Skeletal muscle satellite cell (primary cell): ENCODE data around the gene TFAP2A.

Experiments
- H3K27me3 ChIP-seq: 2 replicates; pipeline ENCODE4 v1.7.0; 2013; ENCODE audit warnings: low read length; ENCODE audit not compliant: control insufficient read depth, insufficient read depth
- H3K36me3 ChIP-seq: 2 replicates; pipeline ENCODE4 v1.7.0; 2013; ENCODE audit warnings: mild to moderate bottlenecking, control low read depth, low read length; ENCODE audit not compliant: insufficient read depth
- H3K4me1 ChIP-seq: 2 replicates; pipeline ENCODE4 v1.7.0; 2013; ENCODE audit warnings: low read length; ENCODE audit not compliant: control insufficient read depth, insufficient read depth
- H3K4me2 ChIP-seq: 2 replicates; pipeline ENCODE4 v1.7.0; 2013; ENCODE audit warnings: mild to moderate bottlenecking, low read length
- H3K4me3 ChIP-seq: 2 replicates; pipeline ENCODE4 v1.7.0; 2013; ENCODE audit warnings: low read length
- H3K9ac ChIP-seq: 2 replicates; pipeline ENCODE4 v1.7.0; 2013; ENCODE audit warnings: mild to moderate bottlenecking, low read depth, low read length, moderate library complexity
- H3K9me3 ChIP-seq: replicated peaks from 2 replicates; pipeline ENCODE4 v1.7.0; 2013; ENCODE audit warnings: mild to moderate bottlenecking, control low read depth, low read length

TFAP2A gene

GRCh38 chr6:10383331-10384090 is 31.4 kb downstream of the TFAP2A start:
- H3K4me2 ChIP-seq = peak overlapping the region; percentile 44
- H3K9ac ChIP-seq = no peak overlapping the region
- peaks cover 81% of the 10 kb centered on the region for H3K27me3 ChIP-seq
- H3K9me3 ChIP-seq = no peaks in the 10 kb centered on the region
- H3K4me1 ChIP-seq = no peaks in the 10 kb centered on the region
- no peaks in the 10 kb centered on the region for H3K36me3 ChIP-seq
- no peak overlapping the region for H3K4me3 ChIP-seq

- Histone ChIP-seq H3K36me3 (no peaks in the 10 kb centered on the region), H3K4me1 (no peaks in the 10 kb centered on the region), H3K9me3 (no peaks in the 10 kb centered on the region), H3K4me2 (no peak overlapping the region), H3K27me3 (peaks cover 74% of the 10 kb centered on the region), H3K9ac (no peak overlapping the region), H3K4me3 (no peak overlapping the region)
These were observed 32.0 kb downstream of the TFAP2A start for GRCh38 chr6:10382728-10383330.

- no peak overlapping the region for H3K9ac ChIP-seq
- H3K9me3 ChIP-seq = no peaks in the 10 kb centered on the region
- H3K4me3 ChIP-seq = no peak overlapping the region
- no peaks in the 10 kb centered on the region for H3K4me1 ChIP-seq
- peaks cover 69% of the 10 kb centered on the region for H3K27me3 ChIP-seq
- H3K4me2 ChIP-seq = no peak overlapping the region
- H3K36me3 ChIP-seq = no peaks in the 10 kb centered on the region
These were observed 32.6 kb downstream of the TFAP2A start for GRCh38 chr6:10382322-10382721.

GRCh38 chr6:10381830-10382208 is 33.1 kb downstream of the TFAP2A start:
- peaks cover 64% of the 10 kb centered on the region for H3K27me3 ChIP-seq
- no peak overlapping the region for H3K4me2 ChIP-seq
- no peaks in the 10 kb centered on the region for H3K9me3 ChIP-seq
- H3K4me3 ChIP-seq = no peak overlapping the region
- no peak overlapping the region for H3K9ac ChIP-seq
- H3K4me1 ChIP-seq = no peaks in the 10 kb centered on the region
- no peaks in the 10 kb centered on the region for H3K36me3 ChIP-seq

- Histone ChIP-seq H3K9ac (no peak overlapping the region), H3K27me3 (peaks cover 59% of the 10 kb centered on the region), H3K4me3 (no peak overlapping the region), H3K4me2 (no peak overlapping the region), H3K36me3 (no peaks in the 10 kb centered on the region), H3K4me1 (no peaks in the 10 kb centered on the region), H3K9me3 (no peaks in the 10 kb centered on the region)
These were observed 33.6 kb downstream of the TFAP2A start for GRCh38 chr6:10381133-10381829.

GRCh38 chr6:10375391-10375969 is 39.4 kb downstream of the TFAP2A start:
- no peak overlapping the region for H3K4me3 ChIP-seq
- no peaks in the 10 kb centered on the region for H3K4me1 ChIP-seq
- H3K4me2 ChIP-seq = no peak overlapping the region
- no peaks in the 10 kb centered on the region for H3K36me3 ChIP-seq
- H3K27me3 ChIP-seq = peaks cover under 1% of the 10 kb centered on the region
- no peak overlapping the region for H3K9ac ChIP-seq
- H3K9me3 ChIP-seq = no peaks in the 10 kb centered on the region

GRCh38 chr6:10373642-10374359 is 41.1 kb downstream of the TFAP2A start:
- Histone ChIP-seq H3K4me1 (no peaks in the 10 kb centered on the region), H3K9ac (no peak overlapping the region), H3K4me2 (no peak overlapping the region), H3K4me3 (no peak overlapping the region), H3K36me3 (no peaks in the 10 kb centered on the region), H3K9me3 (no peaks in the 10 kb centered on the region), H3K27me3 (no peaks in the 10 kb centered on the region)

GRCh38 chr6:10369896-10370295 is 45.0 kb downstream of the TFAP2A start:
- no peak overlapping the region for H3K9ac ChIP-seq
- H3K36me3 ChIP-seq = no peaks in the 10 kb centered on the region
- no peak overlapping the region for H3K4me2 ChIP-seq

GRCh38 chr6:10368861-10369260 is 46.0 kb downstream of the TFAP2A start:
- H3K27me3 ChIP-seq = no peaks in the 10 kb centered on the region
- H3K9me3 ChIP-seq = no peaks in the 10 kb centered on the region
- H3K4me2 ChIP-seq = no peak overlapping the region
- no peaks in the 10 kb centered on the region for H3K4me1 ChIP-seq
- no peak overlapping the region for H3K9ac ChIP-seq
- no peak overlapping the region for H3K4me3 ChIP-seq
- H3K36me3 ChIP-seq = no peaks in the 10 kb centered on the region

More at GRCh38 chr6:10369896-10370295, 45.0 kb downstream of the TFAP2A start:
- H3K9me3 ChIP-seq = no peaks in the 10 kb centered on the region
- no peaks in the 10 kb centered on the region for H3K4me1 ChIP-seq
- H3K27me3 ChIP-seq = no peaks in the 10 kb centered on the region
- no peak overlapping the region for H3K4me3 ChIP-seq

- H3K4me1 ChIP-seq = no peaks in the 10 kb centered on the region
- no peaks in the 10 kb centered on the region for H3K36me3 ChIP-seq
- H3K4me3 ChIP-seq = no peak overlapping the region
- H3K9me3 ChIP-seq = peaks cover 2% of the 10 kb centered on the region
- no peak overlapping the region for H3K9ac ChIP-seq
- no peaks in the 10 kb centered on the region for H3K27me3 ChIP-seq
- no peak overlapping the region for H3K4me2 ChIP-seq
These were observed 51.0 kb downstream of the TFAP2A start for GRCh38 chr6:10363911-10364310.

- H3K4me1 ChIP-seq = no peaks in the 10 kb centered on the region
- peaks cover 3% of the 10 kb centered on the region for H3K9me3 ChIP-seq
- H3K4me2 ChIP-seq = no peak overlapping the region
- no peaks in the 10 kb centered on the region for H3K36me3 ChIP-seq
- no peak overlapping the region for H3K9ac ChIP-seq
- H3K4me3 ChIP-seq = no peak overlapping the region
- no peaks in the 10 kb centered on the region for H3K27me3 ChIP-seq
These were observed 52.6 kb downstream of the TFAP2A start for GRCh38 chr6:10362300-10362699.
